Measurements from ENCODE around the gene MAMLD1. TPM values are rescaled to one million over a fixed set of nuclear protein-coding genes. Genes with fewer than 3 reads are reported as not detected.

MAMLD1 gene
- total RNA-seq, 1 experiment from 2014 or later, result 0.48 TPM

GRCh38 chrX:150329868-150330267, 33.2 kb upstream of the MAMLD1 start:
- H3K56ac ChIP-seq (ENCODE audit: insufficient read length, low read depth, low read length), result no peak overlapping the region
- Mint-ChIP-seq H3K4me3 (no peak overlapping the region), H3K27me3 (ENCODE audit: low read depth) (peaks cover 7% of the 10 kb centered on the region), H3K9me3 (peaks cover 64 to 71% of the 10 kb centered on the region in 2 experiments), H3K4me1 (peaks cover 4 to 6% of the 10 kb centered on the region in 2 experiments; a peak in 3 of 4 replicates), H3K36me3 (ENCODE audit: insufficient read depth in 1 of 3, low read depth in 3 of 3) (peaks cover 0 to 5% (median 5%) of the 10 kb centered on the region in 3 experiments; a peak in 3 of 7 replicates), H3K27ac (no peak overlapping the region)
- no peaks in the 10 kb centered on the region for H3K4me1 ChIP-seq (ENCODE audit: insufficient read depth, low read length)
- TF ChIP-seq CTCF (conservative IDR thresholded peaks at IDR 0.05), result no peak
- H3K27ac ChIP-seq (ENCODE audit: insufficient read length, low read depth, low read length), result no peak overlapping the region
- H3K4ac ChIP-seq (ENCODE audit: low read depth, low read length), result no peak overlapping the region
- H4K20me1 ChIP-seq (ENCODE audit: control insufficient read depth, insufficient read depth, insufficient read length), result no peaks in the 10 kb centered on the region
- no peak overlapping the region for H3T11ph ChIP-seq (ENCODE audit: low read length)
- H2AFZ ChIP-seq (ENCODE audit: low read length), result no peak overlapping the region
- no peak overlapping the region for H4K5ac ChIP-seq (ENCODE audit: insufficient read length, low read depth, low read length)
- no peak overlapping the region for H3K4me2 ChIP-seq (ENCODE audit: insufficient read depth, insufficient read length, low read length)
- no peak overlapping the region for H2BK15ac ChIP-seq (ENCODE audit: low read depth, low read length)
- no CpG with 5 or more reads among the region's 2 CpGs for WGBS (ENCODE audit: extremely low coverage, insufficient read length, low lambda C conversion rate)
- no peak overlapping the region for H2AK5ac ChIP-seq (ENCODE audit: insufficient read length, low read length)
- no peaks in the 10 kb centered on the region for H3K23me2 ChIP-seq (ENCODE audit: insufficient read length, low read depth, low read length, poor library complexity, severe bottlenecking)
- no peaks in the 10 kb centered on the region for H3K9me3 ChIP-seq (ENCODE audit: control insufficient read depth, low read depth, low read length)
- no peaks in the 10 kb centered on the region for H3K79me1 ChIP-seq (ENCODE audit: insufficient read depth, low read depth, low read length, poor library complexity, severe bottlenecking)
- DNase-seq, result no peak
- no peaks in the 10 kb centered on the region for H3K79me2 ChIP-seq (ENCODE audit: insufficient read depth, low read length)
- H3K9ac ChIP-seq (ENCODE audit: extremely low read depth, insufficient read length, low read length), result no peak overlapping the region
- H2BK12ac ChIP-seq (ENCODE audit: insufficient read length, low read depth, low read length), result no peak overlapping the region
- H3K27me3 ChIP-seq (ENCODE audit: insufficient read depth, low read length), result no peaks in the 10 kb centered on the region
- no peak overlapping the region for H4K8ac ChIP-seq (replicated peaks; ENCODE audit: insufficient read length, low read depth, low read length)
- H2BK120ac ChIP-seq (ENCODE audit: low read depth, low read length, poor library complexity, severe bottlenecking), result no peak overlapping the region
- H2BK5ac ChIP-seq (ENCODE audit: insufficient read length, low read length), result no peak overlapping the region
- H4K91ac ChIP-seq (ENCODE audit: insufficient read length, low read depth, low read length), result no peak overlapping the region
- H3K18ac ChIP-seq (ENCODE audit: insufficient read length, low read depth, low read length), result no peak overlapping the region
- H2BK20ac ChIP-seq (ENCODE audit: low read depth, low read length, poor library complexity, severe bottlenecking), result no peak overlapping the region
- H3K23ac ChIP-seq (ENCODE audit: insufficient read length, low read depth, low read length), result no peak overlapping the region
- H3K14ac ChIP-seq (ENCODE audit: insufficient read depth, low read length), result no peak overlapping the region
